GM18907 (cell line): ENCODE results near the gene STARD8.

Experiments
- ATAC-seq: cut with Tn5 transposase; IDR thresholded peaks from one replicate; pipeline ENCODE4 v1.9.1; 2021; ENCODE audit warnings: mild to moderate bottlenecking, moderate library complexity; ENCODE audit not compliant: unreplicated experiment

Gene STARD8

GRCh38 chrX:68748030-68748429 is 100.6 kb downstream of the STARD8 start:
- ATAC-seq = no peak

- ATAC-seq = no peak
These were observed 102.0 kb downstream of the STARD8 start for GRCh38 chrX:68749426-68749825.

GRCh38 chrX:68750316-68750715 is 102.8 kb downstream of the STARD8 start:
- ATAC-seq = no peak

GRCh38 chrX:68751372-68751771 is 103.9 kb downstream of the STARD8 start:
- no peak for ATAC-seq

GRCh38 chrX:68753218-68753617 is 105.8 kb downstream of the STARD8 start:
- ATAC-seq = no peak

- no peak for ATAC-seq
These were observed 106.9 kb downstream of the STARD8 start for GRCh38 chrX:68754406-68754805.

GRCh38 chrX:68755616-68756125 is 108.2 kb downstream of the STARD8 start:
- no peak for ATAC-seq

- ATAC-seq = no peak
These were observed 109.9 kb downstream of the STARD8 start for GRCh38 chrX:68757331-68757730.

- ATAC-seq = no peak
These were observed 110.3 kb downstream of the STARD8 start for GRCh38 chrX:68757731-68758130.

GRCh38 chrX:68758671-68759070 is 111.2 kb downstream of the STARD8 start:
- no peak for ATAC-seq

GRCh38 chrX:68761086-68761485 is 113.6 kb downstream of the STARD8 start:
- ATAC-seq = no peak

GRCh38 chrX:68762766-68763165 is 115.3 kb downstream of the STARD8 start:
- no peak for ATAC-seq

- ATAC-seq = no peak
These were observed 116.0 kb downstream of the STARD8 start for GRCh38 chrX:68763481-68763880.
